Measurements from ENCODE around the gene KBTBD13. TPM values are rescaled to one million over a fixed set of nuclear protein-coding genes. Genes with fewer than 3 reads are reported as not detected.

KBTBD13 gene
- polyA plus RNA-seq, 1 donor (not counting 4 experiments of a cell fraction or from before 2014, with no cell fraction given) = not detected

- no peaks in the 10 kb centered on the region for H3K9me3 ChIP-seq (ENCODE audit: control insufficient read depth, low read depth, low read length)
- FAIRE-seq = no peak
- H3K4me1 ChIP-seq (ENCODE audit: control insufficient read depth, extremely low read depth, insufficient read depth, low read length) = no peaks in the 10 kb centered on the region
- dilution Hi-C loops (cut with MboI; ENCODE audit: extremely low pct_ligation_motif_present, low sequenced_read_pairs) = no loop called here
- no peaks in the 10 kb centered on the region for H3K9me1 ChIP-seq (ENCODE audit: control insufficient read depth, extremely low read depth, insufficient read depth, low read length)
- no peak overlapping the region for H3K4me3 ChIP-seq (ENCODE audit: control insufficient read depth in 2 of 3, extremely low read depth in 1 of 3, insufficient read depth in 2 of 3, low read depth in 1 of 3, low read length in 3 of 3)
- no peak for DNase-seq (ENCODE audit: low read depth, low spot score)
- H3K9ac ChIP-seq (ENCODE audit: control insufficient read depth, extremely low read depth, insufficient read depth, low read length) = no peak overlapping the region
- H3K4me2 ChIP-seq (ENCODE audit: control insufficient read depth, extremely low read depth, insufficient read depth, low read depth, low read length) = no peak overlapping the region
- H2AFZ ChIP-seq (ENCODE audit: control insufficient read depth, low read length) = no peak overlapping the region
- H3K27ac ChIP-seq (ENCODE audit: control insufficient read depth, insufficient read depth, low read length) = no peak overlapping the region
- no peaks in the 10 kb centered on the region for H4K20me1 ChIP-seq (ENCODE audit: control insufficient read depth, extremely low read depth, insufficient read depth, low read length)
- TF ChIP-seq CTCF (optimal IDR thresholded peaks at IDR 0.05 in 1 of 3, IDR thresholded peaks at IDR 0.05 in 1 of 3, conservative IDR thresholded peaks at IDR 0.05 in 1 of 3; ENCODE audit: extremely low read depth in 1 of 3, insufficient read depth in 2 of 3, low read length in 3 of 3) = no peak
- TF ChIP-seq EZH2 (IDR thresholded peaks at IDR 0.05; ENCODE audit: low read length) = no peak
- no peaks in the 10 kb centered on the region for H3K27me3 ChIP-seq (ENCODE audit: control insufficient read depth, extremely low read depth, insufficient read depth, low read length)
- H3K36me3 ChIP-seq (ENCODE audit: control insufficient read depth in 2 of 2, extremely low read depth in 1 of 2, insufficient read depth in 2 of 2, low read length in 2 of 2) = peaks cover 15 to 25% of the 10 kb centered on the region in 2 experiments
- no peaks in the 10 kb centered on the region for H3K79me2 ChIP-seq (ENCODE audit: control insufficient read depth, insufficient read depth, low read length)
Observed at GRCh38 chr15:65101891-65102708, 25.6 kb downstream of the KBTBD13 start.

- no peak overlapping the region for H3K9ac ChIP-seq (ENCODE audit: control insufficient read depth, extremely low read depth, insufficient read depth, low read length)
- H3K9me1 ChIP-seq (ENCODE audit: control insufficient read depth, extremely low read depth, insufficient read depth, low read length) = no peaks in the 10 kb centered on the region
- peaks cover 14 to 19% of the 10 kb centered on the region in 2 experiments for H3K36me3 ChIP-seq (ENCODE audit: control insufficient read depth in 2 of 2, extremely low read depth in 1 of 2, insufficient read depth in 2 of 2, low read length in 2 of 2)
- no peak overlapping the region for H3K27ac ChIP-seq (ENCODE audit: control insufficient read depth, insufficient read depth, low read length)
- no peaks in the 10 kb centered on the region for H3K79me2 ChIP-seq (ENCODE audit: control insufficient read depth, insufficient read depth, low read length)
- dilution Hi-C loops (cut with MboI; ENCODE audit: extremely low pct_ligation_motif_present, low sequenced_read_pairs) = no loop called here
- H3K4me1 ChIP-seq (ENCODE audit: control insufficient read depth, extremely low read depth, insufficient read depth, low read length) = no peaks in the 10 kb centered on the region
- TF ChIP-seq CTCF (optimal IDR thresholded peaks at IDR 0.05 in 1 of 3, IDR thresholded peaks at IDR 0.05 in 1 of 3, conservative IDR thresholded peaks at IDR 0.05 in 1 of 3; ENCODE audit: extremely low read depth in 1 of 3, insufficient read depth in 2 of 3, low read length in 3 of 3) (no peak), EZH2 (IDR thresholded peaks at IDR 0.05; ENCODE audit: low read length) (no peak)
- H2AFZ ChIP-seq (ENCODE audit: control insufficient read depth, low read length) = no peak overlapping the region
- no peak for DNase-seq (ENCODE audit: low read depth, low spot score)
- H3K4me3 ChIP-seq (ENCODE audit: control insufficient read depth in 2 of 3, extremely low read depth in 1 of 3, insufficient read depth in 2 of 3, low read depth in 1 of 3, low read length in 3 of 3) = no peak overlapping the region
- H4K20me1 ChIP-seq (ENCODE audit: control insufficient read depth, extremely low read depth, insufficient read depth, low read length) = no peaks in the 10 kb centered on the region
- no peaks in the 10 kb centered on the region for H3K9me3 ChIP-seq (ENCODE audit: control insufficient read depth, low read depth, low read length)
- FAIRE-seq = no peak
- no peak overlapping the region for H3K4me2 ChIP-seq (ENCODE audit: control insufficient read depth, extremely low read depth, insufficient read depth, low read depth, low read length)
- no peaks in the 10 kb centered on the region for H3K27me3 ChIP-seq (ENCODE audit: control insufficient read depth, extremely low read depth, insufficient read depth, low read length)
Observed at GRCh38 chr15:65102912-65103311, 26.4 kb downstream of the KBTBD13 start.

Data from keratinocyte (primary cell).